Keratinocyte (primary cell): ENCODE measurements around the gene MLLT3. TPM values are rescaled to one million over a fixed set of nuclear protein-coding genes. Genes with fewer than 3 reads are reported as not detected.

Source experiments
- DNase-seq: peaks from one replicate; pipeline ENCODE4 v3.0.0-alpha.2; 2011; ENCODE audit warnings: low read depth, missing footprints, low spot score
- FAIRE-seq: peaks from 2 replicates; lab custom pipeline; 2011; peaks lifted over from hg19 to GRCh38; lab: Jason Lieb, UNC
- H2AFZ ChIP-seq: 2 replicates; pipeline ENCODE4 v1.6.0; 2012; ENCODE audit warnings: low read length, control low read depth, inconsistent platforms; ENCODE audit not compliant: control insufficient read depth
- H3K27ac ChIP-seq: 2 replicates; pipeline ENCODE4 v1.5.1; 2011; ENCODE audit warnings: low read length; ENCODE audit not compliant: control insufficient read depth, insufficient read depth
- H3K27me3 ChIP-seq: 3 replicates; pipeline ENCODE4 v1.6.0; 2011; ENCODE audit warnings: low read length; ENCODE audit not compliant: control insufficient read depth, insufficient read depth; ENCODE audit errors: extremely low read depth
- H3K36me3 ChIP-seq, 2 experiments: 2 replicates in 1 of 2; 3 replicates in 1 of 2; pipeline ENCODE4 v1.5.1; 2011; ENCODE audit warnings: low read length in 2 of 2, mild to moderate bottlenecking in 1 of 2; ENCODE audit not compliant: control insufficient read depth in 2 of 2, insufficient read depth in 2 of 2; ENCODE audit errors: extremely low read depth in 1 of 2
- H3K4me1 ChIP-seq: 3 replicates; pipeline ENCODE4 v1.5.1; 2011; ENCODE audit warnings: low read length; ENCODE audit not compliant: control insufficient read depth, insufficient read depth; ENCODE audit errors: extremely low read depth
- H3K4me2 ChIP-seq: 3 replicates; pipeline ENCODE4 v1.6.0; 2011; ENCODE audit warnings: low read depth, low read length; ENCODE audit not compliant: control insufficient read depth, insufficient read depth; ENCODE audit errors: extremely low read depth
- H3K4me3 ChIP-seq, 3 experiments: fragments of 200-600 bp in 1 of 3; sonication (generic) in 1 of 3; 2 replicates in 2 of 3; 3 replicates in 1 of 3; pipeline ENCODE4 v1.5.1; 2011 to 2016; ENCODE audit warnings: low read length in 3 of 3, mild to moderate bottlenecking in 3 of 3, control low read depth in 2 of 3, inconsistent platforms in 1 of 3, low read depth in 1 of 3, mixed read lengths in 1 of 3, mixed run types in 1 of 3, moderate library complexity in 1 of 3; ENCODE audit not compliant: control insufficient read depth in 2 of 3, insufficient read depth in 2 of 3; ENCODE audit errors: extremely low read depth in 1 of 3
- H3K79me2 ChIP-seq: 2 replicates; pipeline ENCODE4 v1.6.0; 2012; ENCODE audit warnings: low read length; ENCODE audit not compliant: control insufficient read depth, insufficient read depth
- H3K9ac ChIP-seq: 3 replicates; pipeline ENCODE4 v1.6.0; 2011; ENCODE audit warnings: low read length; ENCODE audit not compliant: control insufficient read depth, insufficient read depth; ENCODE audit errors: extremely low read depth
- H3K9me1 ChIP-seq: 3 replicates; pipeline ENCODE4 v1.6.0; 2011; ENCODE audit warnings: low read length; ENCODE audit not compliant: control insufficient read depth, insufficient read depth; ENCODE audit errors: extremely low read depth
- H3K9me3 ChIP-seq: 2 replicates; pipeline ENCODE4 v1.5.1; 2012; ENCODE audit warnings: low read depth, low read length; ENCODE audit not compliant: control insufficient read depth
- H4K20me1 ChIP-seq: 3 replicates; pipeline ENCODE4 v1.6.0; 2011; ENCODE audit warnings: low read length; ENCODE audit not compliant: control insufficient read depth, insufficient read depth; ENCODE audit errors: extremely low read depth
- EZH2 ChIP-seq: IDR thresholded peaks from one replicate; pipeline ENCODE4 v1.6.1; 2012; ENCODE audit warnings: inconsistent platforms, mild to moderate bottlenecking, low read length, moderate library complexity
- dilution Hi-C: fragments of 300-500 bp; cut with MboI; formaldehyde crosslinking; loops from one replicate; pipeline ENCODE4 v1.7.0; 2020; ENCODE audit warnings: low sequenced_read_pairs; ENCODE audit not compliant: extremely low pct_ligation_motif_present
- polyA plus RNA-seq, 5 experiments: library from polyadenylated mRNA; depleted of rRNA in 3 of 5; stranded (reverse) in 3 of 5; stranded (forward) in 1 of 5; unstranded in 1 of 5; fragments of >200 nt; gene quantifications; 1 replicate in 1 of 5; 2 replicates in 3 of 5; 3 replicates in 1 of 5; pipeline versions ENCODE4 v1.2.1 to v1.2.3, GENCODE V29; 2011 to 2012; ENCODE audit warnings: missing spikeins in 2 of 5, low read depth in 1 of 5, low replicate concordance in 1 of 5
- TF ChIP-seq, protein P1 (sequence below), 3 experiments: IDR thresholded peaks in 1 of 3; conservative IDR thresholded peaks in 1 of 3; optimal IDR thresholded peaks in 1 of 3; 2 replicates in 2 of 3; 3 replicates in 1 of 3; pipeline versions ENCODE3 to v1.5.1; 2011; ENCODE audit warnings: low read length in 3 of 3, mild to moderate bottlenecking in 3 of 3, moderate library complexity in 2 of 3, control low read depth in 1 of 3, inconsistent platforms in 1 of 3; ENCODE audit not compliant: insufficient read depth in 2 of 3; ENCODE audit errors: extremely low read depth in 1 of 3

MLLT3 gene
- polyA plus RNA-seq, 1 donor (not counting 4 experiments of a cell fraction or from before 2014, with no cell fraction given): 17.0 TPM

GRCh38 chr9:20340511-20340861 is 281.8 kb downstream of the MLLT3 start:
- DNase-seq (no peak), FAIRE-seq (no peak)
- H2AFZ ChIP-seq: no peak overlapping the region
- no peaks in the 10 kb centered on the region for H4K20me1 ChIP-seq
- no peaks in the 10 kb centered on the region for H3K36me3 ChIP-seq
- no peaks in the 10 kb centered on the region for H3K4me1 ChIP-seq
- H3K9me1 ChIP-seq: no peaks in the 10 kb centered on the region
- no peaks in the 10 kb centered on the region for H3K27me3 ChIP-seq
- TF ChIP-seq, protein P1, sequence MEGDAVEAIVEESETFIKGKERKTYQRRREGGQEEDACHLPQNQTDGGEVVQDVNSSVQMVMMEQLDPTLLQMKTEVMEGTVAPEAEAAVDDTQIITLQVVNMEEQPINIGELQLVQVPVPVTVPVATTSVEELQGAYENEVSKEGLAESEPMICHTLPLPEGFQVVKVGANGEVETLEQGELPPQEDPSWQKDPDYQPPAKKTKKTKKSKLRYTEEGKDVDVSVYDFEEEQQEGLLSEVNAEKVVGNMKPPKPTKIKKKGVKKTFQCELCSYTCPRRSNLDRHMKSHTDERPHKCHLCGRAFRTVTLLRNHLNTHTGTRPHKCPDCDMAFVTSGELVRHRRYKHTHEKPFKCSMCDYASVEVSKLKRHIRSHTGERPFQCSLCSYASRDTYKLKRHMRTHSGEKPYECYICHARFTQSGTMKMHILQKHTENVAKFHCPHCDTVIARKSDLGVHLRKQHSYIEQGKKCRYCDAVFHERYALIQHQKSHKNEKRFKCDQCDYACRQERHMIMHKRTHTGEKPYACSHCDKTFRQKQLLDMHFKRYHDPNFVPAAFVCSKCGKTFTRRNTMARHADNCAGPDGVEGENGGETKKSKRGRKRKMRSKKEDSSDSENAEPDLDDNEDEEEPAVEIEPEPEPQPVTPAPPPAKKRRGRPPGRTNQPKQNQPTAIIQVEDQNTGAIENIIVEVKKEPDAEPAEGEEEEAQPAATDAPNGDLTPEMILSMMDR (optimal IDR thresholded peaks at IDR 0.05 in 1 of 3, IDR thresholded peaks at IDR 0.05 in 1 of 3, conservative IDR thresholded peaks at IDR 0.05 in 1 of 3; ENCODE audit: extremely low read depth in 1 of 3, insufficient read depth in 2 of 3, low read length in 3 of 3): no peak
- no peak for TF ChIP-seq EZH2
- H3K9ac ChIP-seq: no peak overlapping the region
- no peak overlapping the region for H3K4me2 ChIP-seq
- dilution Hi-C loops: no loop called here
- H3K4me3 ChIP-seq: no peak overlapping the region
- no peaks in the 10 kb centered on the region for H3K9me3 ChIP-seq
- no peaks in the 10 kb centered on the region for H3K79me2 ChIP-seq
- H3K27ac ChIP-seq: no peak overlapping the region

DNA sequence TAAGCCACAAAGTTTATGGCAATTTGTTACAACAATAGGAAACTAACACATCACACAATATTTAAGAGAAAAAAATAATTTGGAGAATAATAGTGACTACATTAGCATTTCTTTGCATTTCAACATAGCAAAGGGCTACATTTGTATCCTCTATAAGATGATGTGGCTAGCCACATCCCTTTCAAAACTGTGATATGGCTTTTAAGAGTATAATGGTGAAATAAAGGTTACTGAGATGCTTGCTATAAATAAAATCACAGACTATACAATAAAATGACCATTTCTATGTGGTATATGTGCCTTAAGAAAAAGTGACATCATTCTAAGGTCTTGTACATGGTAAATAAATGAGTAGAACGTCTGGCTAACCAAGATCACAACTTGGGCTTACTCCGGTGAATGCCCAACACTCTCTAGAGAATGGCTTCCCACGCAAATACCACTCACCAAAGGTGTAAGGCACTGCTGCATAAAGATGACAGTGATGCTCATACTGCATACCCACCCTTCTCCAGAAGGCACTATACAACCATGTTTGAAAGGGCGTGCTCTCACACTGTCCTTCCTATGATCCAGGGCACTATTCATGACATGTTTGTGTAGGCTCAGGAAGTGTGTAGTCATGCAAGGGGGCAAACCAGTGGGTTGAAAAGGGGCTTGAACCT is 286.5 kb downstream of the MLLT3 start:
- Histone ChIP-seq H3K9me3 (no peaks in the 10 kb centered on the region), H3K4me3 (no peak overlapping the region), H3K4me2 (no peak overlapping the region), H3K4me1 (no peaks in the 10 kb centered on the region), H3K27ac (no peak overlapping the region), H3K79me2 (no peaks in the 10 kb centered on the region), H2AFZ (no peak overlapping the region), H4K20me1 (no peaks in the 10 kb centered on the region), H3K27me3 (no peaks in the 10 kb centered on the region), H3K36me3 (no peaks in the 10 kb centered on the region), H3K9me1 (no peaks in the 10 kb centered on the region), H3K9ac (no peak overlapping the region)
- dilution Hi-C loops: no loop called here
- TF ChIP-seq, protein P1 (optimal IDR thresholded peaks at IDR 0.05 in 1 of 3, IDR thresholded peaks at IDR 0.05 in 1 of 3, conservative IDR thresholded peaks at IDR 0.05 in 1 of 3; ENCODE audit: extremely low read depth in 1 of 3, insufficient read depth in 2 of 3, low read length in 3 of 3): no peak
- no peak for TF ChIP-seq EZH2
- FAIRE-seq: no peak
- no peak for DNase-seq
